Measurements from ENCODE around the gene CEND1.

The CEND1 gene

DNA sequence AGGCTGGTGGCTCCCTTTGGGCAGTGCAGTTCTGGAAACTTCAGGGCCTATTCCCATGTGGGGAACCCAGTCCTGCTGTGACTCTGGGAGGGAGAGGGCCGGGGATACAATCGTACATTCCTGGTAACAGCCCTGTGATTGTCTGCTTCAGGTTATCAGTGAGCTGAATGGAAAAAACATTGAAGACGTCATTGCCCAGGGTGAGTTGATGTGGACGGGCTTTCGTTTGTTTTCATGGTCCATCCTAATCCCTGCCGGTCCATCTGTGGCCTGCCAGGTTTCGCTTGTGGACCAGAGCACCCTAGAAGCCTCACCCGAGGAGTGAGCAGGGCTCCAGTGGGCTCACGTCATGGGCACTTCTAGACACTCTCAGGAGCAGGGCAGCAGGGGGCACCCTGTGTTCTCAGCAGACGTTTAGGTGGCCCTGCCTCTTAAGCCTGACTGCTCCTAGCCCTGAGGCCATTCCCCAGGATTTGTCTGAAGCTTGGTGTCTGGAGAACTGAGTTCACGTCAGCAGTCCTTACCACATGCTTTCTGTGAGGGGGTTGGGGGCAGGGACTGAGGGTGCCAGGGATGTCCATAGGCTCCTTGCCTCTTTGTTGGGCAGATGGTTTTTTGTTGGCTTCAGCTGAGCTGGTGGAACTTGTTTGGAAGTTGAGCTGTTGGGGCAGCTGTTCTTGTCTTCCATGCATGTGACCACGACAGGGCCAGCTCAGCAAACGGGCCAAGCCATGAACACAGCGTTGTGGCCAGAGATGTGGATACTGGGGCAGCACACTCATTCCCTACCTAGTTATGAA lies 21.8 kb upstream of the CEND1 start:
- DNase-seq = no peak

DNA sequence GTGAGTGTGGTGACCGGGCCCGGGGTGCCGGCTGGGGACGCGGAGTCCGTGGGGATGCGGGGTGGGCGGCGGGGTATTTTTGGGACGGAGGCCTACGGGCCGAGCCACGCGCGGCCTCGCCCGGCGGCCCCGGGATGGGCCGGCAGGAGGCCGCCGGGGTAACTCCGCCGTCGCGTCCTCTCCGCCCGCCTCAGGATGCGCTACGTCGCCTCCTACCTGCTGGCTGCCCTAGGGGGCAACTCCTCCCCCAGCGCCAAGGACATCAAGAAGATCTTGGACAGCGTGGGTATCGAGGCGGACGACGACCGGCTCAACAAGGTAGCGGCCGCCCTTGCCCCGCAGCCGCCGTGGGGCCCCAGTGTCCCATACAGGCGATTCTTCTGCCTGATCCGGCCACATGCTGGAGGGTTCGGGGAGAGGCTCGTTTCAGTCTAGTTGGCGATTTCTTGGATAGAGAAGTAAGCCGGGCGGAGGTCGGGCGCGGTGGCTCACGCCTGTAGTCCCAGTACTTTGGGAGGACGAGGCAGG lies 20.2 kb upstream of the CEND1 start:
- no peak for DNase-seq

DNA sequence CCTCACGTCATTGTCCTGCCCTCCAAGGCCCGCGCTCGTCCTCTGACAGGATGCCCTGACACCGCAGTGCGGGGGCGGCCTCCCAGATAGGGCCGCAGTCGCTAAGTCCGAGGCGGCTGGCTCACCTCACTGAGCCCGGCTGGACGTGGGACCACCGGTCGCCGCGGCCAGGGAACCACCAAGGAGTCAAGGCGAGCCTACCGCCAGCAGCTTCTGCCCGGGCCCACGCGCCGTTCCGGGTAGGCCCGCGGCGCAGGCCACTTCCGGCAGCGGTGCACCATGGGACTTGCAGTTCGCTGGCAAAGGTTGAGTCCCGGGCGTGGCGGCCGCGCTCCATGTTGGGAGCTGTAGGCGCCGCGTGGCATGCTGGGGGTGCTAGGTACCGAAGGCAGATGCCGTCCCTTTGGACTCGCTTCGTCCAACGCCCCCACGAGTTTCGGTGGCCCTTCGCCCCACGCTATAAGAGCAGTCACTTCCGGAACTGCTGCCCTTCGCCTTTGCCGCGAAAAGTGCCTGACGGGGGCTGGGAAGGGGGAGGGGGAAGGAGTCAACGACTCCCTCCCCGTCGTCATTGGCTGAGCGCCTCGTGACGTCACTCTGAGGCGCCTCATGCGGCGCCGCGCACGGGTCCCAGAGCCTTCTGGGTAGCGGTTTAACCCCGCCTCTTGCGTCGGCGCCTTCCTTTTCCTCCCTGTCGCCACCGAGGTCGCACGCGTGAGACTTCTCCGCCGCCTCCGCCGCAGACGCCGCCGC lies 19.6 kb upstream of the CEND1 start, which contains the start of gene RPLP2:
TSS of gene RPLP2 (plus strand) at position 681 of the 753 bp plus-strand sequence. CDS start 268 bp downstream, outside the sequence.
- peak; percentile 97 for DNase-seq

DNA sequence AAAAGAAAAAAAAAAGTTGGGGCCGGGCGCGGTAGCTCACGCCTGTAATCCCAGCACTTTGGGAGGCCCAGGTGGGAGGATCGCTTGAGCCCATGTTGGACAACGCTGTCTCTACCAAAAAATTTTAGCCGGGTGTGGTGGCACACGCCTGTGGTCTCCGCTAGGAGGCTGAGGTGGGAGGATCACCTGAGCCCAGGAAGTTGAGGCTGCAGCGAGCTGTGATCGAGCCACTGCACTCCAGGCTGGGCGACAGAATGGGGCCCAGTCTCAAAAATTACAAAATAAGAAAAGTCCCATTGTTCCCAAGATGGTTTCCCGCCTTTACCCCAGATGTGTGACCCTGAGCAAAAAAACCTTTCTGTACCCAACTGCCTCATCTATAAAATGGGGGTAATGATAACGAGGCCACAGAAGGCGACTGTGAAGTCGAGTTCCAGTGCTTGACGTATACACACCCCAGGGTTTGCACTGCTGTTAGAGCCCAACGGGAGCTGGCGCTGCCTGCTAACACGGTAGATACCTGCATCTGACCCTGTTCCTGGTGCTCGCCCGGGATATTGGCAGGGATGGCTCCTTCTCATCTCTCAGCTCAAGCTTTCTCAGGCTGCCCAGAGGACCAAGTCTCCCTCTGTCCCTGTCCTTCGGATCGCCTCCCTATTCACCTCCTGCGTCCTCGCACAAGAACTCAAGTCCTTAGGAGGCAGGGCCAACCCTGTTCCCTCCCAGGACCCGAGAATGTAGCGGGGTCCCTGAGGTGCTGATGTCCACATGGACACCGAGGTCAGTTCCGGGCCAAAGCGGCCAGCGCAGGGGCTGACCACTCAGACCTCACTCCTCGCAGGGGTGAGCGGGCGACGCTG lies 18.8 kb upstream of the CEND1 start:
- no peak for DNase-seq

DNA sequence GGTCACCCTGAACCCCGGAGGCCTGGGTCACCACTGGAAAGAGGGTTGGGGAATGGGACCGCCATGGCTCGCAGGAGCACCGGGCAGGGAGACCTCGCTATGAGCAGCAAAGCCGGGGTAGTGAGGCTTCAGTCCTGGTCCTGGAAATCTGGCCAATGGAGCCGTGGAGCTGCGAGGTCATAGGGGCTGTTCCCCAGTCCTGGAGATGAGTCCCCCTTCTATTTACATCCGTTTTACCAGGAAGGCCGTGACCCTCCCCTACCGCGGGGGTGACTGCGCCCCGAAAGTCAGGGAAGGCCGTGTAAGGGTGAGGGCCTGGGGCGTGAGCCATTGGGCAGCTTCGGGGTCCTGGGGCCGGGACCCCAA lies 14.7 kb upstream of the CEND1 start:
- no peak for DNase-seq

DNA sequence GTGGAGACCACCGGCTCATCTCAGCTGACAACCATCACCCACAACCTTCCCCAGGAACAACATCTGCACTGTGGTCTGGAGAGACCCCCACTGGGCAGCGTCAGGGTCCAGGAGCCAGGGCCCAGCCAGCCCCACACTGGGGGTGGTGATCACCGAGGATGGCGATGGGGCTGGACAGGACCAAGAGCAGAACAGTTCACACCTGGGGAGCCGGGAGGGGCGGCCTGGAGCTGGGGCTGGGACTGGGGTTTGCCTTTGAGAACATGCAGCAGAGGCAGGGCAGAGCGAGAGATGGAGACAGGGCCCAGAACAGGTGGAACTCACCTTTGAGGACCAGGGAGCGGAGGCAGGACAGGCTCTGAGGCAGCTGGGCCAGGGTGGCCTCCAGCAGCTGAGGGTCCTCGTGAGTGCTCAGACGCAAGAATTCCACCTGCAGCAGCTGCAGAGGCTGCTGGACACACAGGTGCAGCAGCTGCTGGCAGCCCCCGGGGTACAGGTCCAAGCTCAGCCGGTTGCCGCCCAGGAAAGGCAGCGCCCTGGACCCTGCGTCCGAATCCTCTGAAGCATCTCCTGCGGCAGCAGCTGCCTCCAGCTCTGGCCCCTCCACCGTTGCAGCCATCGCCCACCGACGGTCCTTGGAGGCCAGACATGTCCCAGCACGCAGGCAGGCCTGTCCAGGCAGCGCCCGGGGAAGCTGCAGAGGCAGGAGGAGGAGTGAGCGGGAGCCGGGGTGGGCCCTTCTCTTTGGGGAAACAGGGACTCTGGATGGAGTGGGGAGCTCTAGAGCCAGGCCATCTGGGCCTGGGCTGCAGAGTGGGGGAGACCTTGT lies 14.1 kb upstream of the CEND1 start:
- DNase-seq = no peak

DNA sequence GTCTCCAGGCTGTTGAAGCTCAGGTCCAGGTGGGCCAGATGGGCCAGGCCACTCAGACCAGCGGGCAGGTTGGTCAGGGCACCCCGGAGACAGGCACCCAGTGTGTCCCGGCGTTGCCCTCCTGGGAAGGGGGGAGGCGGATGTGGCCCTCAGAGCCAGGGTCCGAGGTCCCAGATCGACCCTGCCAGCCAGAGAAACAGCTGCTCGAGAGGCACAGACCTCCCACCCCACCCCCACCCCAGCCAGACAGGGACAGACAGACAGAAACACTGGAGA lies 13.5 kb upstream of the CEND1 start:
- no peak for DNase-seq

DNA sequence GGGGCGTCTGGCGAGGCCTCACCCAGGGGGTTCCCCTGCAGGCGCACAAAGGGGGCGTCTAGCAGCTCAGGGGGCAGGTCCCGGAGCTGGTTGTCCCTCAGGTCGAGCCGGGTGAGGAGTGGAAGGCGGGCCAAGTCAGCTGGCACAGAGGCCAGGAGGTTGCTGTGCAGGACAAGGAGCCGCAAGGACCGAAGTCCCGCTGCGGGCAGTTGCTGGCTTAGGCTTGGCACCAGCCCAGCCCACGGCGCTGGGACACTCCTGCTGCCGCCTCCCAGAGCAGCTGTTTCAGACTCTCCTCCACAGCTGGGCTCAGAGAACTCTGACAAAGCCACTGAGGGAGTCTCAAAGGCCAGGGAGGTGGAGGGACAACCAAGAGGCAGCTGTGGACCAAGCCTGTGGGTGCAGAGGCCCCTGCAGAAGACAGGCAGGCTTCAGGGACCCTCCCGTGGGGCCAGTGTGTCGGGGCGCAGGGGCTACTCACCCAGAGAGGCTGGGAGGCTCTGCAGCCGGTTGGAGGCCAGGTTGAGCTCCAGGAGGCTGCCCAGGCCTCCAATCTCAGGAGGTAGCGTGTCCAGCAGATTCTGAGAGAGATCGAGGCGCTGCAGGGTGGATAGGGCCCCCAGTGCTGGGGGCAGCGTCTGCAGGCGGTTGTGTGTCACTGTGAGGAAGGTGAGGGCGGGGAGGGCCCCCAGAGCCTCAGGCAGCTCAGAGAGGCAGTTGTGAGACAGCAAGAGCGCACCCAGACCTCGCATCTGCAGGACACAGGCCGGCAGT lies 13.0 kb upstream of the CEND1 start:
- no peak for DNase-seq

DNA sequence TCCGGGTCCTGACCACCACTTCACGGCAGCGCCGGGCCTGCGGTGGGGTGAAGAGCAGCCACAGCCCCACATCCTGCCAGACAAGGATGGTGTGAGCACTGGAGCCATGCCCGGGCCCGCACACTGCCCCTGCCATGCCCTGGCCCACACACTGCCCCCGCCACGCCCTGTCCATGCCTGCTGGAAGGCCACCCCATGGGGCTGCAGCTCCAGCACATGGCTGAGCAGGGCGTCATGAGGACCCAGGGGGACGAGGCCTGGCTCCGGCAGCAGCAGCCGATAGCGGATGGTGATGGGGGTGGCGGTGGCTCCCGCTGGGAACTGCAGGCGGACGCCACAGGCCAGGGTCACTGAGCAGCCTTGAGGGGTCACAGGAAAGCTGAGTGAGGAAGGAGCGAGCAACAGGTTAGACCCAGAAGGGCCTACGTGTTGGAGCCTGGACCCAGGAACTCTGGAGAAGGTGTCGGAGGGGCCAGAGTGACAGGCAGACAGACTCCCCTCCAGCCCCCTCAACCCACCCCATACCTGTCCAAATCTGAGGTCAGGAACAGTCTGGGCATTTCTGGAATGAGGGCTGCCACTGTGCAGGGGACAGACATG lies 12.2 kb upstream of the CEND1 start:
- no peak for DNase-seq

DNA sequence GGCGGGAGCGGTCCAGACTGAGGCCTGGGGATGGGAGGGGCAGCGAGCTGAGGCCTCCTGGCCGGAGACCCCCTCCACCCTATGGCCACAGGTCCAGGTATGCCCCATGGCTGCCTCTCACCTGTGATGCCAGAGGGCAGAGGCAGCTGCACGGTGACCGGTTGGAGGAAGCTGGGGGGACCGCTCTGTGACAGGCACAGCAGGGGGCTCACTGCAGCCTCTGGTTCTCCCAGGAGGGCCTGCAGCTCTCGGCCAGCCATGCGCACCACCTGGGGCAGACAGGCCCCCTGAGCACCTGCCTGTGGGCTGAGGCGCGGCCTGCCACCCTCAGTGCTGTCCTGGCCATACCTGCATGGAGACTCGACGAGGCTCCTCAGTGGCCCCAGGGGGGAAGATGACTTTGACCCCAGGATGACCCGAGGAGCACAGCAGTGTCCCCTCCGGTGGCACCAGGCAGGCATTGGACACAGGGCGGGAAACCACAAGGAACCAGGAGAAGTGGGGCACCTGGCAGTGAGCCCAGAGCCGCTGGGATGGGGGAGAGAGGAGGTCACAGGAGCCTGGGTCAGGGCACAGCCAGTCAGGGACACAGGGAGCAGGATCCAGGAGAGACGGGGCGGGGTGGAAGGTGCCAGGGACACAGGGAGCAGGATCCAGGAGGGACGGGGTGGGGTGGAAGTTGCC lies 11.3 kb upstream of the CEND1 start:
- DNase-seq = no peak

DNA sequence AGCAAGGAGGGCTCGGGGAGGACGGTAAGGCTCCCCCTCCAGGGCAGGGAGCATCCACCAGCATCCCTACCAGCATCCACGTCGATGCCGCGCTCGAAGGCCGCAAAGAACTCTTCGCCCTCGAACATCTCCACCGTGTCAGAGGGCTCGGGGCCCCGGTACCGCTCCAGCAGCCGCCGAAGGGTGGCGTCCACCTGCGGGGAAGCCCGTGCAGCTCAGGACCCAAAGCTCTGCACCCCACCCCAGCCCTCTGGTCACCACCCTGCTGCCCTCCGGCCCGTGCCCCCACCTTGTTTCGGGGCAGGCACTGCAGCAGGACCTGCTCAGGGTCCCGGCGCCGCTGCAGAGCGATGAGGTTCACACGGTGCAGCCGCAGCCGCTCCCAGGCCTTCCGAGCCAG lies 10.6 kb upstream of the CEND1 start:
- no peak for DNase-seq

DNA sequence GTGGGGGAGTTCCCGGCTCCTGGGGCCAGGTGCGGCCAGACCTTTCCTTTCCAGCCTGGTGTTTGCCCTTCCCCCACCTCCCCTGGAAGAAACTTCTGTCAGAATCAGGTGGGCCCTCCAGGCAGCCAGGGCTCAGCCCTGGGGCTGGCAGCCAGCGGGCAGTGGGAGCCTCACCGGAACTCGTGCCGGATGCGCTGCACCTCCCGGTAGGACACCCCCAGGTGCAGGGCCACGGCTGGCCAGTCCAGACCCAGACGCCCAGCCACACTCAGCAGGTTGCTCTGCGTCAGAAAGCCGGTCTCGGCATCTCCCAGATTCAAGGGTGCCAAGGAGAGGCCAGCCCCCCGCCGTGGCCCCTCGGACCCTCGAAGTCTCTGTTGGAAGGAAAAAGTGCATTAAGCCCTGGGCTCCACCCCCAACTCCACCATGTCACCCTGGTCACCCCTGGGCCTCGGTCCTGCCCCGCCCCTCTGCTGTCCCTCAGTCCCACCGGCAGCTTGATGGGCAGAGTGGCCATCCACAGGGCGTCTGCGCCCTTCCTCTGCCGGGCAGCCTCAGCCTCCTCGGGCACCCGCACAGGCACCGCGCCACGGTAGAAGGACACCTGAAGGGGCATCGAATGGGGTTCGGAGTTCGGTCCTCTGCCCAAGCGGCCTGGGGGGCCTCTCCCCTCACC lies 9.9 kb upstream of the CEND1 start:
- DNase-seq = no peak

DNA sequence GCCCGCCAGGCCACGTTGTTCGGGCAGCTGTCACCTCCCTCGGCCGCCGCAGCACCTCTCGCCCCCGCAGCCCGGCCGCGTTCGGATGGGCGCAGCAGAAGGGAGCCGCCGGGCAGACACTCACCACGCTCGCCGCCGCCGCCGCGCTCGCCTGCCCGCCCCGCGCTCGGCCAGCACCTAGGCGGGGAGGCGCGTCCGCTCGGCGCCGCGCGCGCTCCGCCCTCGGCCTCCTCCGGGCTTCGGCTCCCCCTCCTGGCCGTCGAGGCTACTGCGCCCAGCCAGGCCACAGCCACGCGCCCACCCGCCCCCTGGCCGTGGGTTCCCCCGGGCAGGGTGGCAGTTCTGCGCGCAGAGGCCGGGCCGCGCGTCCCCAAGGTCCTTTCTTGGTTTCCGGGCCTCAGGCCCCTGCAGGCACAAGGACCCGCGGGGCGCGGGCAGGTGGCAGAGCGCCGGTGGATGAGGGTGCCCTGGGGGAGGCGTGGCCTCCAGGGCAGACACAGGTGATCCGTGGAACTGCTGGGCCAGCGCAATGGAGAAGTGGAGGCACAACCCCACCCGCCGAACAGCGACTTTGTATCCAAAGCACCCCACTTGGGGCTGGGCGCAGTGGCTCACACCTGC lies 8.3 kb upstream of the CEND1 start, which contains the start of gene SLC25A22:
TSS of gene SLC25A22 (minus strand) at position 189 of the 621 bp plus-strand sequence. CDS start 3,275 bp downstream, outside the sequence.
- peak; percentile 75 for DNase-seq

DNA sequence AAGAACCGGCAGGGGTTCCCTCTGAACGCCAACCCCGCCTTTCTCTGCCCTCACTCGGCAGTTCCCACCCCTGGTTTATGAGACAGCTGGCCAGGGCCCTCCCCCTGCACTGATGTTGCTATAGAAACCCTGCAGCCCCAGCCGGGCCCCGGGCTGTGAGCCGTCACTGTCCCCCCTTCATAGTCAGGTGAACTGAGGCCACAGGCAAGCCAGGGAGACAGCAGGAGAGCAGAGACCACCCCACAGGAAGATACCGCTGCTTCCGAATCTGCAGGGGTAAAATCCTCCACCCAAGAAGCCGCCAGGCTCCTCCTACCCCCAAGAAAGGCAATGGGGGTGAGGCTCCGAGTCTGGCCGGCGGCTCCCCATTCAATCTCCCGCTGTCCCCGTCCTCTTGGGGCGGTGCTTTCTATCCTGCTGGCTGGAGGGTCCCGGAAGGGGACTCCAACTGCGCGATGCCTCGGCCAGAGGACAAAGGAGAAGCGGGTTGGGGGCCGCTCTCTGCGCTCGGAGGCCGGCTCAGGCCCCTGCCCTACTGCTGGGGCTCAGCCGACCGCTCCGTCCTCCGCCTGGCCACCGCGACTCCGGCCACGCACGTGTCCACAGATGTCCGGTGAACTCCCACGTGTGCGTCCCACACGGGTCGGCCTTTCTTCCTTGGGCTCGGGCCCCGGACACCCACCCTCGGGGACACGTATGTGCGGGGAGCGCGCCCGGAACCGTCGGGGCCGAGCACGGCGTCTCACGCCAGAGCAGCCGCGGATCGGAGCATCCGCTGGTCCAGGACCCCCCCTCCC lies 7.6 kb upstream of the CEND1 start:
- peak; percentile 82 for DNase-seq

DNA sequence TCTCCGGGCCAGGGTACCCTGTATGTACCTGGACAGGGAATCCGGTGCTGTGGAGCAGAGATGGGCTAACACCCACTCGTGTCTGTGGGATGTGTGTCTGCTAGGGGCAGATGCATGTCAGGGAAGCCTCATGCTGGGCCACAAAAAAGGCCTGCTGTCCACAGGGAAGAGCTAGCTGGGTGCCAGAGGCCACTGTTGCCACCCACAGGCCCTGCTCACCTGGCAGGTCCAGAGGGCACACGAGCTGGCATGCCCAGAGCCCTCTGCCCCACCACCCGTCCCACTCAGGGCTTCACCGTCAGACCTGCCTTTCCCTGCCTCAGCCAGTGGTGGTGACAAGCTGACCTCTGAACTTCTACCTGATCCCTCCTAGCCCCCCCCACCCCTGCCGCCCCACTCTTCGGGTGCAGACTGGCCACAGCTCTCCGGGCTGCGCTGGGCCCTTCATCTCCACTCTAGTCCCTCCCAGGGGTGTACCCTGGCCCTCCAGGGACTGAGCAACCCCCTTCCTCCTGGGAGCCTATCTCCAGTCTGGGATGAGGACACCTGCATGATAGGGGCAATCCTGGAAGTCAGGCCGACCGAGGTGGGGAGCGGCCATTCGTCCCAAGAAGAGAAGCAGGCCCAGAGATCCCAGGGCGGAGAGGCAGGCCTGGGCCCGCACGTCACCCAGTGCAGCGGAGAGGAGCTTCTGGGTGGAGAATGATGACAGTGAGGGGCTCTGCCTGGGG lies 6.8 kb upstream of the CEND1 start:
- no peak for DNase-seq

DNA sequence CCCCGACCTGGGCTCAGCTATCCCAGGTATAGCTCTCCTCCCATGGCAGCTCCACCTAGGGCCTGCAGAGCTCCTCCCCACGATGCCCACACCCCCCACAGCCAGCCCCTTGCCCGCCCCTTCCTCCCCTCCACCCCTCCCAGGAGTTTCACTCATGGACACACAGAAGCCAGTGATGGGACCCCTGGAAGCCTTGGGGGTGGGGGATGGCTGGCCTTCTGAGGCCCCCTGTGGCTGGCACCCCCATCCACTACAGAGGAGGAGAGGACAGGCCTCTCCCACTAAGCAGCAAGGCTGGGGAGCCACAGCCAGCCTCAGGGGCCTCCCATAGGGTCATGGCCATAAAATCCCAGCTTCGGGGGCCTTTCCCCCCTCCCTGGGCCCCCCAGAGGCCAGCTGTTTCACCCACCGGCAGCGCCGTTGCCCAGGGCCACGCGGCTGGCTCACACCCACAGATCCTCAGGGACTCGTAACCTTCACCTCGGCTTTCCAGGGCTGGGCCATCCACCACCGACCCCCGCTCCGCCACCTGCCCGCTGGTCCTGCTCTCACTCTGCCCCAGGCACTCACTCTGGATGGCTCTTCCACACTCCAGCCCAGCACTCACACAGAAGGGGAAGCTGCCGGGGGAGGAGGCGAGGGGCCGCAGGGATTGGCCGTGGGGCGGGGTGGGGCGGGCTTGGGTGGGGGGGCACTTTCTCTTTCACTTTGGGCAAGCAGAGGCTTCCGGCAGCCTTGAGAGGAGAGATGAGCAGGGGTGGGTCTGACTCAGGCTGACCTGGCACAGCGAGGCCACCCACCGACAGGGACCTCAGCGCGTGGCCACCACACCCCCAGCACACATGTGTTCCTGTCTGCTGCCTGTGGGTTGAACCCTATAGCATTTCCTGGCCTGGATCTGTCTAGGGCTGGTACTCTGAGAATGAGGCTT lies 6.0 kb upstream of the CEND1 start:
- DNase-seq = peak; percentile 59
